Measurements from ENCODE around the gene BTNL2. TPM values are rescaled to one million over a fixed set of nuclear protein-coding genes. Genes with fewer than 3 reads are reported as not detected.

The BTNL2 gene
- total and polyA plus RNA-seq, 12 donors = 0.31 TPM; not detected in 11

DNA sequence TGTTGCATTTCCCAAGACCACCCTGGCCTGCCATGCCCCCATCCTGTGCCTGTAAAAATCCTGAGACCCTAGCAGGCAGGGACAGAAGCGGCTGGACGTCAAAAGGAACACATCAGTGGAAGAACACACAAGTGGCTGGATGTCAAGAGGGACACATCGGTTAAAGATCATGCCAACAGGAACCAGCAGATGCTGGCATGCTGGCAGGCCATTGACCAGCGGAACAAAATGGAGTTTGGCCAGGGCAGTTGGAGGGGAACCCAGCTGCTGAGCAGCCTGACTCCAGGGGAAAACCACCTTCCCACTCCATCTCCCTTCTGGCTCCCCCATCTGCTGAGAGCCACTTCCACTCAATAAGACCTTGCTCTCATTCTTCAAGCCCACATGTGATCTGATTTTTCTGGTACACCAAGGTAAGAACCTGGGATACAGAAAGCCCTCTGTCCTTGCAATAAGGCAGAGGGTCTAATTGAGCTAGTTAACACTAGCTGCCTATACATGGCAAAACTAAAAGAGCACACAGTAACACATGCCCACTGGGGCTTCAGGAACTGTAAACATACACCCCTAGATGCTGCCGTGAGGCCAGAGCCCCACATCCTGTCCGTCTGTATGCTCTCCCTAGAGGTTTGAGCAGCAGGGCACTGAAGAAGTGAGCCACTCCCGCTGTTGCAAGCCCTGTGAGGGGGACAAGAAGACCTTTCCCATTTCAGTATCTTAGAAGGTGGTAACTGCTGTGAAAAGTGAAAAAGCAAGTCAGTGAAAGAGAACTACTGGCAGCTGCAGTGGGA, 31.0 kb downstream of the BTNL2 start:
- TF ChIP-seq POLR2A (IDR thresholded peaks at IDR 0.05) = no peak
- TF ChIP-seq, protein P1, sequence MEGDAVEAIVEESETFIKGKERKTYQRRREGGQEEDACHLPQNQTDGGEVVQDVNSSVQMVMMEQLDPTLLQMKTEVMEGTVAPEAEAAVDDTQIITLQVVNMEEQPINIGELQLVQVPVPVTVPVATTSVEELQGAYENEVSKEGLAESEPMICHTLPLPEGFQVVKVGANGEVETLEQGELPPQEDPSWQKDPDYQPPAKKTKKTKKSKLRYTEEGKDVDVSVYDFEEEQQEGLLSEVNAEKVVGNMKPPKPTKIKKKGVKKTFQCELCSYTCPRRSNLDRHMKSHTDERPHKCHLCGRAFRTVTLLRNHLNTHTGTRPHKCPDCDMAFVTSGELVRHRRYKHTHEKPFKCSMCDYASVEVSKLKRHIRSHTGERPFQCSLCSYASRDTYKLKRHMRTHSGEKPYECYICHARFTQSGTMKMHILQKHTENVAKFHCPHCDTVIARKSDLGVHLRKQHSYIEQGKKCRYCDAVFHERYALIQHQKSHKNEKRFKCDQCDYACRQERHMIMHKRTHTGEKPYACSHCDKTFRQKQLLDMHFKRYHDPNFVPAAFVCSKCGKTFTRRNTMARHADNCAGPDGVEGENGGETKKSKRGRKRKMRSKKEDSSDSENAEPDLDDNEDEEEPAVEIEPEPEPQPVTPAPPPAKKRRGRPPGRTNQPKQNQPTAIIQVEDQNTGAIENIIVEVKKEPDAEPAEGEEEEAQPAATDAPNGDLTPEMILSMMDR (IDR thresholded peaks at IDR 0.05) = no peak
- Histone ChIP-seq H3K4me1 (replicated peaks in 1 of 2) (no peaks in the 10 kb centered on the region), H3K9me3 (replicated peaks in 1 of 3) (no peaks in the 10 kb centered on the region), H3K36me3 (replicated peaks in 1 of 2) (no peaks in the 10 kb centered on the region), H3K27me3 (peaks cover 3% of the 10 kb centered on the region), H3K27ac (no peak overlapping the region), H3K4me3 (no peak overlapping the region)
- no peak for DNase-seq
- intact Hi-C loops (cut with DNase I) = no loop called here
- 77 to 95% (median 85%) methylated on average over 6 to 7 of the region's 7 CpGs for WGBS, 4 donors

DNA sequence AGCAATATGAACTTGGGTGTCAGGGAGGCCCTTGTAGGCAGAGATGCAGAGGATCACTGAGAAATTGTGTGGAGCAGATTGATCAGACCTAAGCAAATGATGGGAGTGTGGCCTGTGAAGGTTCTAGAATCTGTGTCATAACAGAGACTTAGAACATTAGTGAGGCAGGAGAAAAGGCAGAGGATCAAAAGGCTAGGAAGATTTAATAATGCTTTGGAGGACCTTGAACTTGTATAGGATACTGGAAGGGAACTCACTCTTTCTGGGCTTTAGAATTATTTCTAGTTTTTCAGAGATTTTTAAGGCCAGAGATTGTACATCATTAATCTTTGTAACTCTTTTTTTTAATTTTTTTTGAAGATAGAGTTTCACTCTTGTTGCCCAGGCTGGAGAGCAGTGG, 35.2 kb downstream of the BTNL2 start, which contains the start of gene TSBP1:
TSS of gene TSBP1 (minus strand) at position 101 of the 400 bp plus-strand sequence. CDS start 197 bp downstream, outside the sequence.
- H3K4me3 ChIP-seq = no peak within 1 kb of the TSS
- H3K36me3 ChIP-seq (replicated peaks in 1 of 2) = no peaks in the 10 kb centered on the region
- no peak within 1 kb of the TSS for H3K27ac ChIP-seq
- no peaks in the 10 kb centered on the region for H3K4me1 ChIP-seq (replicated peaks in 1 of 2)
- no peaks in the 10 kb centered on the region for H3K9me3 ChIP-seq (replicated peaks in 1 of 3)
- TF ChIP-seq, protein P1 (IDR thresholded peaks at IDR 0.05) = no peak
- no peak for TF ChIP-seq POLR2A (IDR thresholded peaks at IDR 0.05)
- no peak for DNase-seq
- intact Hi-C loops (cut with DNase I) = no loop called here
- peaks cover 3% of the 10 kb centered on the region for H3K27me3 ChIP-seq

DNA sequence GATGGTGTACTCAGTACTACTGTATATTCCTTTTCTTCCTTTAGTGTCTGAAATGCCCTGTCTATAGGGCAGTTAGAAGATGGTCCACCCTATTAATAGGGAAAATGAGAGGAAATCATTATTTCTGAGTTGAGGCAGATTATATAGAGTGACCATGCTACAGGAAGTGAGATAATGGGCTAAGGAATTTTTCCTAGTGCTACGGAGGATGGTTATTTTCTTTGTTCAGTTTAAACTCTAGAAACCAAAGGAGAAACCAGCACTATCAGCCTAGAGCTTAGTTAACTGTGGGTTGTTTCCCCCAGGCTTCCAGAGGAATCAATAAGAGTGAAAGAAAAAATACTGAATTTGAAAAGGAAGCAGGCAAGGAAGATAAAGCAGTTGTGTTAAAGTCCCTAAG, 35.8 kb downstream of the BTNL2 start:
- H3K4me3 ChIP-seq = no peak overlapping the region
- no peak for TF ChIP-seq POLR2A (IDR thresholded peaks at IDR 0.05)
- TF ChIP-seq, protein P1 (IDR thresholded peaks at IDR 0.05) = no peak
- H3K36me3 ChIP-seq (replicated peaks in 1 of 2) = no peaks in the 10 kb centered on the region
- DNase-seq = no peak
- no peaks in the 10 kb centered on the region for H3K9me3 ChIP-seq (replicated peaks in 1 of 3)
- no peaks in the 10 kb centered on the region for H3K4me1 ChIP-seq (replicated peaks in 1 of 2)
- WGBS, 4 donors = 30 to 52% (median 50%) methylated on average over 1 of the region's 1 CpG
- intact Hi-C loops (cut with DNase I) = no loop called here
- no peak overlapping the region for H3K27ac ChIP-seq
- H3K27me3 ChIP-seq = peaks cover 3% of the 10 kb centered on the region

DNA sequence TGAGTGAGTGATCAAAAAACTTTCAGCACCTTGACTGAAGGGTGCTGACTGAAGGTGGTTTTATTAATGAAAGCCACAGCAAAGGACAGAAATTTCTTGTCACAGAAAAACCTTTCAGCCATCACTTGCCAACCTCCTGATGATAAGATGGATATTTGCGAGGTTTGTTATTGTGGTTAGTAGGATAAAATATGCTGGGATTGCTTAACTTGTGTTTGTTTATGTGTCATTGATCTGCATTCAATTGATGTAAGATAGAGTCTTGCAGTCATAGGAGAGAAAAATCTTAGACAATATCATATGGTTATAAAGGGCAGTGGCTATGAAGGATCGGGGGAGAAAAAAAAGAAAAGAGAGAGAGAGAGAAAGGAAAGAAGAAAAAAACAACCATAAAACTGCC, 36.5 kb downstream of the BTNL2 start:
- Histone ChIP-seq H3K4me3 (no peak overlapping the region), H3K4me1 (replicated peaks in 1 of 2) (no peaks in the 10 kb centered on the region), H3K27me3 (peaks cover 3% of the 10 kb centered on the region), H3K9me3 (replicated peaks in 1 of 3) (no peaks in the 10 kb centered on the region), H3K36me3 (replicated peaks in 1 of 2) (no peaks in the 10 kb centered on the region), H3K27ac (no peak overlapping the region)
- no peak for DNase-seq
- intact Hi-C loops (cut with DNase I) = no loop called here
- TF ChIP-seq POLR2A (IDR thresholded peaks at IDR 0.05) = no peak
- TF ChIP-seq, protein P1 (IDR thresholded peaks at IDR 0.05) = no peak
- 57 to 79% (median 73%) methylated on average over 2 of the region's 2 CpGs for WGBS, 4 donors
